ENCODE results near the gene ZNF362. TPM values are rescaled to one million over a fixed set of nuclear protein-coding genes. Genes with fewer than 3 reads are reported as not detected.

Gene ZNF362
- total RNA-seq, 1 experiment from 2014 or later = 11.1 TPM

DNA sequence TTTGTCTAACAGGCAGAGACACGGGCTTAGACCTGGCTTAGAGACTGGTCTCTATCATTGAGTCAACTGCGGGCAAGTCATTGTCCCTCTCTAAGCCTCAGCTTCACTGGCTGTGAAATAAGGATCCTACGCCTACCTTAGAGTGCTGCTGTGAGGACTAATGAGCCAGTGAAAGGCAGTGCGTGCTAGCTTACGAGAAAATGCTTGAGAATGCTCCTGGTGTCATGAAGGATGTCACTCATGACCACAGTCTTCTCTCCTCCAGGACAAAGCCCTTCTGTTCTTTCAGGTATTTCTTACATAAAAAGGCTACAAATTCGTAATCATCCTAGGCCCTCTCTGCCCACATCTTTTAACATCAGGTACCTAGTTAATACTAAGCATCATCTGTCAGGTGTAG, 81.1 kb downstream of the ZNF362 start:
- Histone ChIP-seq H3K9me2 (ENCODE audit: insufficient read depth) (no peaks in the 10 kb centered on the region), H3K27ac (ENCODE audit: low read depth, low read length) (no peak overlapping the region), H3K9ac (ENCODE audit: low read length) (no peak overlapping the region), H3K79me2 (ENCODE audit: insufficient read depth, low read length) (peaks cover 99% of the 10 kb centered on the region), H3K4me1 (ENCODE audit: control insufficient read depth in 1 of 2, insufficient read depth in 2 of 2, low read length in 2 of 2) (peaks cover 0 to 29% of the 10 kb centered on the region in 2 experiments; a peak in 3 of 4 replicates), H3K4me3 (replicated peaks in 1 of 2; ENCODE audit: low read depth in 1 of 2, low read length in 2 of 2) (no peak overlapping the region), H2AFZ (ENCODE audit: low read depth, low read length, poor library complexity, severe bottlenecking) (no peak overlapping the region), H3K4me2 (ENCODE audit: low read length) (no peak overlapping the region), H3K27me3 (ENCODE audit: insufficient read depth, low read length) (no peaks in the 10 kb centered on the region), H4K20me1 (ENCODE audit: insufficient read depth) (peaks cover 11% of the 10 kb centered on the region; the same call in 1 of the 2 replicates), H3K9me3 (ENCODE audit: control insufficient read depth in 1 of 2, insufficient read depth in 1 of 2, low read depth in 1 of 2, low read length in 2 of 2) (no peaks in the 10 kb centered on the region), H3K36me3 (ENCODE audit: control insufficient read depth in 1 of 2, insufficient read depth in 2 of 2, low read length in 2 of 2) (peaks cover 46 to 54% of the 10 kb centered on the region in 2 experiments)
- DNase-seq (ENCODE audit: low read depth, low spot score) = no peak
- POLR2A ChIA-PET = interaction anchor here (0.5 kb wide), 1 partner anchor 76 kb away, joined by 3 read pairs; no protein-coding TSS in a partner anchor
- TF ChIP-seq POLR2A (IDR thresholded peaks at IDR 0.05; ENCODE audit: borderline replicate concordance, extremely low read depth, insufficient read depth, insufficient read length) (no peak), SRF (IDR thresholded peaks at IDR 0.05; ENCODE audit: low read depth) (no peak), YY1 (IDR thresholded peaks at IDR 0.05; ENCODE audit: extremely low read depth, insufficient replicate concordance, low read depth, low read length) (no peak), ZFX (IDR thresholded peaks at IDR 0.05) (no peak), RAD21 (IDR thresholded peaks at IDR 0.05; ENCODE audit: low read depth) (no peak), CBX3 (IDR thresholded peaks at IDR 0.05; ENCODE audit: low read depth) (no peak), JUND (IDR thresholded peaks at IDR 0.05) (no peak), EZH2phosphoT487 (IDR thresholded peaks at IDR 0.05; ENCODE audit: borderline replicate concordance) (no peak), CEBPB (IDR thresholded peaks at IDR 0.05; ENCODE audit: low read depth) (no peak), SIN3A (IDR thresholded peaks at IDR 0.05; ENCODE audit: low read depth) (no peak), FOSL1 (IDR thresholded peaks at IDR 0.05; ENCODE audit: low read depth) (no peak), ELF1 (IDR thresholded peaks at IDR 0.05; ENCODE audit: borderline replicate concordance, low read depth) (no peak), EZH2 (IDR thresholded peaks at IDR 0.05) (no peak), SP1 (IDR thresholded peaks at IDR 0.05; ENCODE audit: low read depth) (no peak), POLR2AphosphoS5 (IDR thresholded peaks at IDR 0.05; ENCODE audit: low read depth, low read length) (no peak), ZBTB33 (IDR thresholded peaks at IDR 0.05; ENCODE audit: extremely low read depth, insufficient replicate concordance, low read length) (no peak)
- TF ChIP-seq, protein P1, sequence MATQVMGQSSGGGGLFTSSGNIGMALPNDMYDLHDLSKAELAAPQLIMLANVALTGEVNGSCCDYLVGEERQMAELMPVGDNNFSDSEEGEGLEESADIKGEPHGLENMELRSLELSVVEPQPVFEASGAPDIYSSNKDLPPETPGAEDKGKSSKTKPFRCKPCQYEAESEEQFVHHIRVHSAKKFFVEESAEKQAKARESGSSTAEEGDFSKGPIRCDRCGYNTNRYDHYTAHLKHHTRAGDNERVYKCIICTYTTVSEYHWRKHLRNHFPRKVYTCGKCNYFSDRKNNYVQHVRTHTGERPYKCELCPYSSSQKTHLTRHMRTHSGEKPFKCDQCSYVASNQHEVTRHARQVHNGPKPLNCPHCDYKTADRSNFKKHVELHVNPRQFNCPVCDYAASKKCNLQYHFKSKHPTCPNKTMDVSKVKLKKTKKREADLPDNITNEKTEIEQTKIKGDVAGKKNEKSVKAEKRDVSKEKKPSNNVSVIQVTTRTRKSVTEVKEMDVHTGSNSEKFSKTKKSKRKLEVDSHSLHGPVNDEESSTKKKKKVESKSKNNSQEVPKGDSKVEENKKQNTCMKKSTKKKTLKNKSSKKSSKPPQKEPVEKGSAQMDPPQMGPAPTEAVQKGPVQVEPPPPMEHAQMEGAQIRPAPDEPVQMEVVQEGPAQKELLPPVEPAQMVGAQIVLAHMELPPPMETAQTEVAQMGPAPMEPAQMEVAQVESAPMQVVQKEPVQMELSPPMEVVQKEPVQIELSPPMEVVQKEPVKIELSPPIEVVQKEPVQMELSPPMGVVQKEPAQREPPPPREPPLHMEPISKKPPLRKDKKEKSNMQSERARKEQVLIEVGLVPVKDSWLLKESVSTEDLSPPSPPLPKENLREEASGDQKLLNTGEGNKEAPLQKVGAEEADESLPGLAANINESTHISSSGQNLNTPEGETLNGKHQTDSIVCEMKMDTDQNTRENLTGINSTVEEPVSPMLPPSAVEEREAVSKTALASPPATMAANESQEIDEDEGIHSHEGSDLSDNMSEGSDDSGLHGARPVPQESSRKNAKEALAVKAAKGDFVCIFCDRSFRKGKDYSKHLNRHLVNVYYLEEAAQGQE (IDR thresholded peaks at IDR 0.05; ENCODE audit: low read depth) = no peak
- TF ChIP-seq, protein P2, sequence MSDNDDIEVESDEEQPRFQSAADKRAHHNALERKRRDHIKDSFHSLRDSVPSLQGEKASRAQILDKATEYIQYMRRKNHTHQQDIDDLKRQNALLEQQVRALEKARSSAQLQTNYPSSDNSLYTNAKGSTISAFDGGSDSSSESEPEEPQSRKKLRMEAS (IDR thresholded peaks at IDR 0.05) = no peak
- TF ChIP-seq, protein P3, sequence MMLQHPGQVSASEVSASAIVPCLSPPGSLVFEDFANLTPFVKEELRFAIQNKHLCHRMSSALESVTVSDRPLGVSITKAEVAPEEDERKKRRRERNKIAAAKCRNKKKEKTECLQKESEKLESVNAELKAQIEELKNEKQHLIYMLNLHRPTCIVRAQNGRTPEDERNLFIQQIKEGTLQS (IDR thresholded peaks at IDR 0.05) = no peak
- no TSS peak for BruUV-seq (replicated peaks)
- no peak for ATAC-seq
- RAD21 ChIA-PET (ENCODE audit: low non-redundant PET in 1 of 2, low total read pairs in 2 of 2, uncharacterized antibody in 2 of 2, unreplicated experiment in 2 of 2) = no interaction called here
- CTCF ChIA-PET = no interaction called here
- intact Hi-C loops (cut with micrococcal nuclease) = no loop called here

All from HCT116 (cell line).